GM21515 (cell line): Measurements from ENCODE around the gene CDC25B.

Experiments used
- ATAC-seq: cut with Tn5 transposase; IDR thresholded peaks from one replicate; pipeline ENCODE4 v1.9.1; 2021; ENCODE audit not compliant: unreplicated experiment

Gene CDC25B

DNA sequence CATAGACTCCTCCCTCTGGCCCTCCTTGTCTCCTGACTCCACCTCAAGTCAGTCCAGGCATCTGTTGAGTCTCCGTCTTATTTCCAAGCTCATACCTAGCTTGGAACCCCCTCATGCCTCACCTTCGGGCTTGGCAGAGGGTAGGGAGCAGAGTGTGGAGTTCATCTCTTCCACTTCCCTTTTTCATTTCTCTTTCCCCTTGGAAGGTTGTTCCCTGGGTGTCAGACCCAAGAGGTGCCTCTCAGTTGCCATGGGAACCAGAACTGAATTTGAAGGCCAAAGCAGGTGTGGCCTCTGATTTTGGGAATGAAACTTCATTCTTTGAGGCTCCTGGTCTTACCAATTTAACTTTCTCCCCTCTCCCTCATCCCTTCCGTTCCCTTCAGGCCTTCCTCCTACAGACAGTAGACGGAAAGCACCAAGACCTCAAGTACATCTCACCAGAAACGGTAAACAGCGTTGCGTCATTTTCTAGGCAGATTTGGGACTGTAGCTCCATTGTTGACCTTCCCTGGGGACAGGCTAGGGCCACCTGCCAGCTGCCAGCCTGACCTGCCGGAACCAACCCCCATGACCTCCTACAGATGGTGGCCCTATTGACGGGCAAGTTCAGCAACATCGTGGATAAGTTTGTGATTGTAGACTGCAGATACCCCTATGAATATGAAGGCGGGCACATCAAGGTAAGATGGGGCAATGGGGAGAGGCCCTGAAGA, 6.6 kb downstream of the CDC25B start:
- ATAC-seq: no peak

DNA sequence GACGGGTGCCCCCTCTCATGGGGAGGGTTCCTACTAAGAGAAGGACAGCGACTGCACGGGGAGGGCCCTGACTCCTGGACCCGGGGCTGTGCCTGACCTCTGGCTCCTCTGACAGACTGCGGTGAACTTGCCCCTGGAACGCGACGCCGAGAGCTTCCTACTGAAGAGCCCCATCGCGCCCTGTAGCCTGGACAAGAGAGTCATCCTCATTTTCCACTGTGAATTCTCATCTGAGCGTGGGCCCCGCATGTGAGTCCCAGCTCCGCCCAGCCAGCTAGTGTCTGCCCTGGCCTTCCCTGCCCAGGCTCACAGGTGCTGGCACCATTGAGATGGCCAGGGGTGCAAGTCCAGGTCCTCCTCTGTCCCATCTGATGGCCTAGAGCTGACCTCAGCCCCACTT, 7.2 kb downstream of the CDC25B start:
- ATAC-seq: no peak

DNA sequence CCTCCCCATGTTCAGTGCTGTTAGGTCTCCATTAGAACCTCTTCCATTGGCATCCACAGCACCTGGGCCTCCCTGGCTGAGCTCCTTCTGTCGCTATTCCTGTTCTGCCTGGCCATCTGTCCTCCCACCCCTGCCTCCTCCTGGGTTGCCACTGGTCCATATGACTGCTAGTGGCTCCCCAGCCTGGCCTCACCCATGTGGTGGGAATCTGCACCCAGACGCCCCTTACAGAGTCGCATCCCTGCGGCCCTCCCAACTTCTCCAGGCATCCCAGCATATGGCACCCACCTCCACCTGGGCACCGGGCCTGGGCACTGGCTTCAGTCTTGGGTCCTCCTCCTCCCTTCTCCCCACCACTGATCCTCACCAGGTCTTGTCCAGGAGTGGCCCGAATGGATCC, 7.7 kb downstream of the CDC25B start:
- no peak for ATAC-seq

DNA sequence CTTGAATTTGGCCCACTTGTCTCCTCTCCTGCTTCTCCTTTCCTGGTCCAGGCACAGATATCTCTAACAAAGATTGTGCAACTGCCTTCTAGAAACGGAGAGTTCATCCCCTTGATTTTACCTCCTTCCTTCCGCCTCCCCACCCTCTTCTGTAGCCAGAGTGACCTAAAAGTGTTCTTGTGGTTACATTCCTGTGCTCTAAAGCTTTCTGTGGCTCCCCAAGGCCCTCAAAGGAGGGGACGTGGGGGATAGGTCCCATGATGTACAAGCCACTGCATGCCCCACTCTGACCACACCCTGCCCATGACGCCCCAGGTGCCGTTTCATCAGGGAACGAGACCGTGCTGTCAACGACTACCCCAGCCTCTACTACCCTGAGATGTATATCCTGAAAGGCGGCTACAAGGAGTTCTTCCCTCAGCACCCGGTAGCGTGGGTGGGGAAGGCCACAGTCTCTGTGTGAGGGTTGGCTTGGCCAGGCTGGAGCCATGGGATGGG, 8.2 kb downstream of the CDC25B start:
- ATAC-seq: no peak

DNA sequence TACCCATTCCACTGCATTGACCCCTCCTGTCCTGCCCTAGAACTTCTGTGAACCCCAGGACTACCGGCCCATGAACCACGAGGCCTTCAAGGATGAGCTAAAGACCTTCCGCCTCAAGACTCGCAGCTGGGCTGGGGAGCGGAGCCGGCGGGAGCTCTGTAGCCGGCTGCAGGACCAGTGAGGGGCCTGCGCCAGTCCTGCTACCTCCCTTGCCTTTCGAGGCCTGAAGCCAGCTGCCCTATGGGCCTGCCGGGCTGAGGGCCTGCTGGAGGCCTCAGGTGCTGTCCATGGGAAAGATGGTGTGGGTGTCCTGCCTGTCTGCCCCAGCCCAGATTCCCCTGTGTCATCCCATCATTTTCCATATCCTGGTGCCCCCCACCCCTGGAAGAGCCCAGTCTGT, 8.7 kb downstream of the CDC25B start:
- no peak for ATAC-seq

DNA sequence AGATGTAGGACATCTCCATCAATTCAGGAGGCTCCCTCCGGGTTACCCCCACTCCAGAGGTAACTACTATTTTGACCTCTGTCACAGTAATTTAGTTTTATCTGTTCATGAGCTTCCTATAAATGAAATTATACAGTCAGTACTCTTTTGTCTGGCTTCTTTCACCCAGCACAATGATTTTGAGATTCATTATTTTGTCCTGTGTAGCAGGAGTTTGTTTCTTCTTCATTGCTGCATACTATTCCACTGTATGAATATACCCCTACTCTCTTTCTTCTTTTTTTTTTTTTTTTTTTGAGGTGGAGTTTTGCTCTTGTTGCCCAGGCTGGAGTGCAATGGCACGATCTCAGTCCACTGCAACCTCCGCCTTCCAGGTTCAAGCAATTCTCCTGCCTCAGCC, 12.4 kb downstream of the CDC25B start:
- no peak for ATAC-seq

DNA sequence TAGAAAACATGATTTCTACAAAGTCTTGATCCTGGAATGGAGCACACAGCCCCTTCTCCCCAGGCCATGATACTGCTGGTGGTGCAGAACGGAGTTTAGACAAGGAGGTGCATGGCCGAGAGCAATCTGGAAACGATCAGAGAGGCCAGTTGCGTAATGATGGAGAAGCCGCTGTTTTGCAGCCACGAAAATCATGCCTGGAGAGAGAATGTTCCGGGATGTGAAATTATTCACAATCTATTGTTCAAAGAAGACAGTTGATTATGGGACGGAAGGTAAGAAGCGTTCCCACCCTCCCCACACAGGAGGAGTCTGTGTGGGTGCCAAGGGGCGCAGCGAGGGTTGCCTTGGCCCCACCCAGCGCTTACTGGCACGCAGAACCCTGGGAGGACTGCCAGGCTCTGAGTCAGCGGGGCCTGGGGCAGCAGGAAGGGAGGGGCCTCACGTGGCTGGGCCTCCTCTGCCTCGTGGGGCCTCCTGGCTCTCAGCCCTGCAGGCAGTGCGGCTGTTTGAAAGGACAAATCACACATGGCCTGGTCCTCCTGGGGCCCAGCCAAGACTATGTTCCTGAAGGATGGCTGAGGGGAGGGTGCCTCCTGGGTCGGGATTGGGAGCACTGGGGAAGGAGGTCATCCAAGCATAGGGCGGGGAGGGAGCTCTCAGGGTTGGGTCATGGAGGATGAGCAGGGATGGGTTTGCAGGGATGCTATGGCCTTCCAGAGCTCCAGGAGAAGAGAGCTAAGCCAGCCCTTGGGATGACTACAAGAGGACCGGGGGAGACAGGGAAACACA, 15.6 kb downstream of the CDC25B start:
- ATAC-seq: no peak

DNA sequence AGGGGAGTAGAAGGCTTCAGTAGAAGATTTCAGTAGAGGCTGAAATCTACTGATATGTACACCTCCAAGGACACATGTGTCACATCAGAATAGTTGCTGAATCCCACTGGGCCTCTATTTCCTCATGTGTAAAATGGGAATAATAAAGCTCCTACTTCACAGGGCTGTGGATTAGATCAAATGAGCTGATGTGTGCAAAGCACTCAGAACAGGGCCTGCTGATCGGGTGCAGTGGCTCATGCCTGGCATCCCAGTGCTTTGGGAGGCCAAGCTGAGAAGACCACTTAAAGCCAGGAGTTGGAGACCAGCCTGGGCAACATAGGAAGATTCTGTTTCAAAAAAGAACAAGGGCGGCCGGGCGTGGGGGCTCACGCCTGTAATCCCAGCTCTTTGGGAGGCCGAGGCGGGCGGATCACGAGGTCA, 16.2 kb downstream of the CDC25B start:
- no peak for ATAC-seq

DNA sequence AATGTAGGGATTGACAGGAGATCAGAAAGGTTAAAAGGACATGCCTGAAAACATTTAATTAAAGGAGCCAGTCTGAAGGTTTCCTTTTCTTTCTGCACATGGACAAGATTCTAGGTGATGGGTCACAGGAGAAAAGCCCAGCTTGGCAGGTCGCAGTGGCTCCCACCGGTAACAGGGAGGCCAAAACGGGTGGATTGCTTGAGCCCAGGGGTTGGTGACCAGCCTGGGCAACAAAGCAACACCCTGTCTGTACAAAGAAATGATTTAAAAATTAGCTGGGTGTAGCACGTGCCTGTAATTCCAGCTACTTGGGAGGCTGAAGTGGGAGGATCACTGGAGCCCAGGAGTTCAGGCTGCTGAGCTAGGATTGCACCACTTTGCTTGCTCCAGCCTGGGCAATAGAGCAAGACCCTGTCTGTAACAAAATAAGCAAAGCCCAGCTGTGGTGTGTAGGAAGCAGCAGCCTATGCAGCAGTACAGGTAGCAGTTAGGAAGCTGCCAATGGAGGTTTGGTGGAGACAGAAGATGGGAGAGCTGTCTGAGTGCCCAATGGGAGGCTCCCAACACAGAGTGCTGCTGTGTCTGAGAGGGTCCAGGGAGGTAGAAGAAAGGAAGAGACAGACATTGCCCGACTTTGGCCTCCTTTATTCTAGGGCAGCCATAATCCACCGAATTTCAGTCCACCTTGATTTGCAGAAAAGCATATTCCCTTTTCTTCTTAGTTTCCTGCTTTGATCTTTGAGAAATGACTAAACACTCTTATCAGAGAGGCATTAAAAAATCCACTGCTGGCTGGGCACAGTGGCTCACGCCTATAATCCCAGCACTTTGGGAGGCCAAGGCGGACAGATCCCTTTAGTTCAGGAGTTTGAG, 17.1 kb downstream of the CDC25B start:
- no peak for ATAC-seq

DNA sequence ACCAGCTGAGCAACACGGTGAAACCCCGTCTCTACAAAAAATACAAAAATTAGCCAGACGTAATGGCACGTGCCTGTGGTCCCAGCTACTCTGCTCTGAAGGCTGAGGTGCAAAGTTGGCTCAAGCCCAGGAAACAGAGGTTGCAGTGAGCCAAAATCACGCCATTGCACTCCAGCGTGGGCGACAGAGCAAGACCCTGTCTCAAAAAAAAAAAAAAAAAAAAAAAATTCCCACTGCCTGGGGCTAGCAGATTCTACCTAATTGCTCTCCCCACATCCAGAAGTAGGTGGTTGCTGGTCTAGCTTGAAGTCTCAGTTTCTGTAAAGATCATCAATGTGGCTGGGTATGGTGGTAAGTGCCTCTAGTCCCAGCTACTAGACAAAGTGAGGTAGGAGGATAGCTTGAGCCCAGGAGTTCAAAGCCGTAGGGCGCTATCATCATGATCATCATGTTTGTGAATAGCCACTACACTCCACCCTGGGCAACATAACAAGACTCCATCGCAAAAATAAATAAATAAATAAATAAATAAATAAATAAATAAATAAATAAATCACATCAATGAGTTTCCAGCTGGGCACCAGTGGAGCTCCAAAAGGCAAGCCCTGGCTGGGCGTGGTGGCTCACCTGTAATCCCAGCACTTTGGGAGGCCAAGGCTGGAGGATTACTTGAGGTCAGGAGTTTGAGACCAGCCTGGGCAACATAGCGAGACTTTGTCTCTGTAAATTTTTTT, 17.9 kb downstream of the CDC25B start:
- no peak for ATAC-seq

DNA sequence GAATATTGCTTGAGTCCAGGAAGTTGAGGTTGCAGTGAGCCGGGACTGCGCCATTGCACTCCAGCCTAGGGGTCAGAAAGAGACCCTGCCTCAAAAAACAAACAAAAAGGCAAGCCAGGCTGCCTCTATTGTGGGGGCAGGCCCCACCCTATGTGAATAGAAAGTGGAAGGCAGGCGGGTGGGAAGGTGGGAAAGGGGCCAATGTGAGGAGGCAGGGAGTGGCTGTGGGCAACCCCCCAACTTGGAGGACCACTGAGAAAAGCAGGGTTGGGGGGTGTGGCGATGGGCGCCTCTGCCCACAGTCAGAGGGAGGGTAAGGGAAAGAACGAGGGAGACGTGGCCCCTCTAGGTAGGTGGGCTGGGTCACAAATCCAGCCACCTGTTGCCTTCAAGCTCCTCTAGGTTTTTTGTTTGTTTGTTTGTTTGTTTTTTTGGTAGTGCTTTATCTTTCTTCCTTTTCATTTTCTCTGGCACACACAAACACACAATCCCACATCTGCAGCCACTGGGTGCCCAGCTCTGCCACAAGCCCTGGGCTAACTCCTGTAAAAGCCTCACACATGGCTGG, 18.9 kb downstream of the CDC25B start:
- ATAC-seq: no peak

DNA sequence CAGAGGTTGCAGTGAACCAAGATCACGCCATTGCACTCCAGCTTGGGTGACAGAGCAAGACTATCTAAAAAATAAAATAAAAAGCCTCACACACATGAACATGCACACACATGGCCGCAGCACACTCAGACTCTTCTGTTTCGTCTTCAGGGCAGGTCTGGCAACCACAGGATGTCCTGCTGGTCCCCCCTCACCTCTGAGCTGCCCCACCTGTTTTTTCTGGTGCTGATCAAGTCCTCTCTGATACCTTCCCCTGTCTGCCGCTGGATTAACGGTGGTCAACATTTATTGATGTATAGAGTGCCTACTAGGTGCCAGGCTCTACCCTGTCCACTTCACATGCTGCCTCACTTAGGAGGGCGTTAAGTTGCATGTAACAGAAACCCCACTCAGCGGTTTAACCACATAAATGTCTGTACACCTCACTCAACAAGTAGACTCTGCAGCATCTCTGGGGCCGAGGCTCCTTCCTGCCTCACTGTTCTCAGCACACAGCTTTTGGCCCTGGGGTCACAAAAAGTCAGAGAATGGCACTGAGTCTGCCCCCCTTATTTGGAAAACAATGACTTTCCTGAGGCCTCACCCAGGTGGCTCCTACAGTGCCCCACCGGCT, 19.7 kb downstream of the CDC25B start:
- ATAC-seq: no peak

DNA sequence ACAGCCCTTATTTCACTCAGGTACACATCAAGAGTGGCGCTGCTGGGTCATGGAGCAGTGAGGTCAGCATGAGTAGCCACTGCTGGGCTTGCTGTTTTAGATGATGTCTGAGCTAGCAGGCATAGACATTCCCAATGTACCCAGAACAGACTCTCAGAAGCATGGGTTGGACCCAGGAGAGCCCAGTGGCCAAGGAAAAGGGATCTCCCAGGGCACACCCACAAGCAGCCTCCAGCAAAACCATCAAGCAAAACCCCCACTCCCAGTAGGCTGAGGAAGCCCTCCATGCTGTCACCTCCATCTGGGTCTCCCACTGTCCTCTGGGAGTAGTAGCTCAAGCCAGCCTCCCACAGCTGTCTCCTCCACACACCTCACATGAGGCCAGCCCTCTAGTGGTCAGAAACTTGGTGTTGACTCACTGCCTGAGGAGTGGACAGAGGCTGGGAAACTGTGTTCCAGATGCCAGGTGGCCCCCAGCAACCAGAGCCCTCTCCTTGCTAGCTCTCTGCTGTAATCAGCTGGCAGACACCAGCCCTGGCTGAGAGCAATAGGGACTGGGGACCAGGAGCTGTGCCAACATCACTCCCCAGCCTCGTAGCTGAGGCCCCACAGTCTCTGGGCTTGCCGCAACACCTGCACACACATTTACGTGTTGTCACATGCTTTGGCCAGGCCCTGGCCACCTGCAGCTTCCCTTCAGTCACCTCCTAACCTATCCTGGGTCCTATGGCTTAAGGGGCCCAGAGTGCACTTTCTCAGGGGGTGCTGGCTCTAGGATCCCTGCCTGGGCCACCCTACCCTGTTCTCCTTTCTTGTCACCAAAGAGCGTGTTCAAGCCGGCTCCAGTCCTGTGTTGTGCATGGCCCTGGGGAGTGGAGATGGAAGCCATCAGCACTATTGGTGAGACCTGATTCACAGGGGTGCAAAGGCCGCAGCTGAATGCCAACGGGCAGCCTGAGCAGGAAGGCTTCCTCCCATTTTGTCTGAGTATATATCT, 22.3 kb downstream of the CDC25B start:
- ATAC-seq: no peak

DNA sequence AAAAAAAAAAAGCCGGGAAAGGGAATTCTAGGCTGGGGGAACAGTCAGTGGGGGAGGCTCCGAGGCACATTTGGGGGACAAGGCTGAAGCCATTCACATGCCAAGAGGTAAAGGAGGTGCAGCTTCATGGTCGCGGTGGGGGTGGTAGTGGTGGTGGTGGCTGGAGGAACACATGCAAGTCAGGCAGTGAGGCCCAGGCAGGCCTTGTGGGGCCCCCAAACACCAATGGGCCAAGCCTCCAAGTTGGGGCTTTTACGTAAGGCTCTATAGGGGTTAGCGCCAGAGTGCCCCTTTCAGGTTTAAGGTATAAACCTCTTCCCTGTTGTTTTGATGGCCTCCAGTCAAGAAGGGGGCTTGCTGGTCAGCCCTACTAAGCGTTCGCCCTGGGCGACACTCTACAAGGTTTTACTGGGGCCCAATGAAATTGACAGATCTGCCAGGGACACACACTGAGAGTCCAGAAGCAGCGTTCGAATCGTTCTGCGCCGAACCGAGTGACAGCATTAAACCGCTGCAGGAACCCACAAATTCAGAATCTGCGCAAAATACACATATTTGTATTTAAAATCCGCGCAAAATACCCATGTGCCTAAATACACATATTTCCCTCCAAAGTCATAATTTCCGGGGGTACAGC, 23.4 kb downstream of the CDC25B start:
- ATAC-seq: no peak

DNA sequence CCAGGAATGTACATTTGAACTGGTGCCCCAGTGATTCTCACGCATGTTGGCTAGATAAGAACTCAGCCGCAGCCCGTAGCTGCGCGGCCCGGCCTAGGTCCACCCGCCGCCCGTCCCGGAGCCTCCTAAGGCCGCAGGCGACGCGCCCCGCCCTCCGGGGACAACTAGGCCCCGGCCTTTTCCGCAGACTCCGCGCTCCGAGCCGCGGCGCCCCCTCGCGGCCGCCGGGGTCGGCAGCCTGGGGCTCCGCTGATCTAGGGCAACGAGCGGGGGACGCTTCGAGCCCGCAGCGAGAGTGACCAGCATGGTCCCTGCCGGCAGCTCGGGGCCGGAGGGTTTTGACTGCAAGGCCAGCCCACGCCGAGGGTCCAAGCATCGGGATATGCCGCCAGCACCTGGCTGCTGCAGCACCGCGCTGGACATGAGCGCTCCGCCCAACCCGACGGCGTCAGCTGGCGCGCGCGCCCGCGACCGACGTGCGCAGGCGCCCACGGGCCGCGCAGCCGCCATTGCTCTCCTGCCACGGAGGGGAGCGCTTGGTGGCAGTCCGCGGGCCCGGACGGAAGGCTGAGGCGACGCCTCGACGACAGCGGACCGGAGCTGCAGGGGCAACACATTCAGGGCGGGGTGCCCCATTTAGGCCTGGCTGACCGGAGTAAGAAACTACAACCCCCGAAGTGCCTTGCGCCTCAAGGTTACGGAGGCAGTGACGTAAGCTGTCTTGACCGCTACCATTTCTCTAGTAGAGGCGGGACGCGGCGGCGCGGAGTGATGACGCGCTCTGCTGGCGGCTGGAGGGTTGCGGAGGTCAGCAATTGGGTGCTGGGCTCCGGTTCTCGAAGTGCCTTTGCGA, 24.2 kb downstream of the CDC25B start, which contains the start of gene AP5S1:
AP5S1 (plus strand) TSS at position 500 of the 853 bp plus-strand sequence. CDS start 1,571 bp downstream, outside the sequence.
- ATAC-seq: peak; percentile 81

DNA sequence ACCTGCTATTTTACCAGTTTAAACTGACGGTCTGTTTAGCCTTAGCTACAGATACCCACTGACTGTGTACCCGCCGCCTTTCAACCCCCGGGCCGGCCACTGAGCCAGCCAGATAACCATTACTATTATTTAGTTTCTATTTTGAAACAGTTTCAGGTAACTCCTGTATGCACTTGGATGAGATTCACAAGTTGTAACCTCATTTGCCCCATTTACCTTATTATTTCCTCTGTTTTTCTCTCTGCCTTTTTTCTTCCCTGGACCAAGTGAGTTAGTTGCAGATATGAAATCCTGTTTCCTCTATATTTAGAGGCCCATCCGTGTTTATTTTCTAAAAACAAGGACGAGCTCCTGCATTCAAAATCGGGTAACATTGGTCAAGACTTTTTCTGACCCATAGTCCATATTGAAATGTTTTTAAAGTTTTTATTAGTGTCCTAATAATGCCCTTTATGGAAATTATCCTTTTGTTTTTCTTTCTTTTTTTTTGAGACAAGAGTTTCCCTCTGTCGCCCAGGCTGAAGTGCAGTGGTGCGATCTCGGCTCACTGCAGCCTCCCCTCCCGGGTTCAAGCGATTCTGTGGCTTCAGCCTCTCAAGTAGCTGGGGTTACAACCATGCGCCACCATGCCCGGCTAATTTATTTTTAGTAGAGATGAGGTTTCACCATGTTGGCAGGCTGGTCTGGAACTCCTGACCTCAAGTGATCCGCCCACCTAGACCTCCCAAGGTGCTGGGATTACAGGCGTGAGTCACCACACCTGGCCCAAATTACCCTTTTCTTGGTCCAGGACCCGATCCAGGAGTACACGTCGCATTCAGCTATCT, 25.0 kb downstream of the CDC25B start:
- ATAC-seq: no peak
